MV-4-11 (cell line): ENCODE measurements around the gene TMCO1.
A peak's percentile ranks its signal among the peaks of the same experiment; 100 is the strongest.
"Not testable (repeated sequence)": the region's sequence is repeated elsewhere in the genome, so short reads cannot be mapped to it uniquely, and the experiment has no call there.

Experiments used
- DNase-seq: peaks from one replicate; lab custom pipeline; 2025; lab: John Stamatoyannopoulos, UW

The TMCO1 gene

DNA sequence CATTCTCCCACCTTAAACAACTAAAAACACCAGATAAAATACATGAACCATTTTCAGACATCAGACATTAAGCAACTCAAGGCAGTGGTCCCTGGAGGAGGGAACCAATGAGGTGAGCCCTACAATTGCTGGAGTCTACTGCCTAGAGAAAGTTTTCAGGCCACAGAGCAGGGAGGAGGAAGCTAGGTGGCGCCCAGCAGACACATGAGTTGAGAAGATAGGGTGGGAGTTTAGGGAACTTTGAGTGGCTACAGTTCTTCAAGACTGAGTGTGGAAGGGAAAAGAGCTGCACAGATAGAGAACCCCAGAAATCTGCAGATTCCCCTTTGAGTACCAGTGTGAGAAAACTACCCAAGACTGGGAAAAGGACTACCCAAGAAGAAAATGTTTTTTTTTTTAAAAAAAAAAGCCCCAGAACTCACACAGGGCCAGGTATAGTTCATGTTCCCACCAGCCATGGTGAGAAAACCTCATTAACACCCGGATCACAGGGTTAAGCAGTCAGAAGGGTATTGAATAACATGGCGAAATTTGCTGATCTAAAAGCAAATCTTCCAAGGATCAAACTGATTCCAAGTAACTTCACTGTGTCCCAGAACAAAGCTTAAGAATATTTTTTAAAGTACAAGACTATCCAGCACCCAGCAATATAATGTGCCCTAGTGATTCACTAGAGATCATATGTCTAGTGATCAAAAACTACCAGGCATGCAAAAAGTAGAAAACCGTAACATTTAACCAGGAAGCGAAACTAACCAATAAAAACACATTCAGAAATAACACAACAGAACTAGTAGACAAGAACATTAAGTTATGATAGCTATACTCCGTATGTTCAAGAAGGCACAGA, 82.3 kb downstream of the TMCO1 start:
- peak; percentile 64 for DNase-seq

DNA sequence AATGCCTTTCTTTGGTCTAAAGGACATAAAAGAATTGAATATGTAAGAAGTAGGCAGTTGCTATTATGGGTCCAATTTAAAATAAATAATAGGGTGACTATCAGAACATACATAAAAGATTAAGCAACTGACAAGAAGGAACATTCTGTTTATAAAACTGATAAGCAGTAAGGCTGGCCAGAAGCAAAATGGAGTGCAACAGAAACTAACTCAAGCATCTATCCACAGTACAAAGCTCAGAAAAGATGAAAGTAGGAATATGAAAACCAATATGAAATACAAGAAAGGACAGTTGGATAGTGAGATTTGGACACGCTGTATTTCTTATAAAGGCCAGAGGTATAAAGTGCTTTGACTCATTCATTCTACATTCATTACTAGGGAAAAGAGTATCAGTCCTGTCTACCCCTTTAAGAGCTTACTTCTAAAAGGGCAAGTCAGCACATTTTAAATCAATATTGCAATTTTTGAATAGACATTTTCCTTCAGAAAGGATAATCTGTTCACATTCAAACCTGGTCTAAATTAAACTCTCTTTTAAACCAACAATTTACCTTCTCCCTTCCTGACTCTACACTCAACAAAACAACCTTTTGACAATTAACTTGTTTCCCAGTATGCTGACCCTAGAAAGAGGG, 84.7 kb downstream of the TMCO1 start:
- no peak for DNase-seq

DNA sequence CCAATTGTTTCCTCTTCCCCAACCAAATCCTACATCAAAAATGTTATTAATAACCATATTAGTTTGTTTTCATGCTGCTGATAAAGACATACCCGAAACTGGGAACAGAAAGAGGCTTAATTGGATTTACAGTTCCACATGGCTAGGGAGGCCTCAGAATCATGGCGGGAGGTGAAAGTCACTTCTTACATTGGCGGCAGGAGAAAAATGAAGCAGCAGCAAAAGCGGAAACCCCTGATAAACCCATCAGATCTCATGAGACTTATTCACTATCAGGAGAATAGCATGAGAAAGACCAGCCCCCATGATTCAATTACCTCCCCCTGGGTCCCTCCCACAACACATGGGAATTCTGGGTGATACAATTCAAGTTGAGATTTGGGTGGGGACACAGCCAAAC, 87.9 kb downstream of the TMCO1 start:
- DNase-seq = not testable (repeated sequence)

DNA sequence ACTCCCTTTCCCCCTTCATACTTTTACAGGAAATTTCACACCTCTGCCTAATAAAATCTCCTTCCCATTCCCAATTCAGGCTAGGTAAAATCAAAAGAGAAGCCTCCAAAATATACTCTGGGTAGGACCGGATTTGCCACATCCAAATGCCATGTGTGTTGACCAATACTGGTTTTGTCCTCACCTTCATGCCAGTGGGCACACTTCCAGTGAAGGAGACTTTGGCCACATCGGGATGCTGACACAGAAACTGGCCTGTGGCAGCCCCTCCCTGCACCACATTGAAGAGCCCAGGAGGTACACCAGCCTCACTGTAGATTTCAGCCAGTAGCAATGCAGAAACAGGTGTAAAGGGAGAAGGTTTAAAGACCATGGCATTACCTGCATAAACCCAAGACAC, 88.4 kb downstream of the TMCO1 start:
- DNase-seq = no peak

DNA sequence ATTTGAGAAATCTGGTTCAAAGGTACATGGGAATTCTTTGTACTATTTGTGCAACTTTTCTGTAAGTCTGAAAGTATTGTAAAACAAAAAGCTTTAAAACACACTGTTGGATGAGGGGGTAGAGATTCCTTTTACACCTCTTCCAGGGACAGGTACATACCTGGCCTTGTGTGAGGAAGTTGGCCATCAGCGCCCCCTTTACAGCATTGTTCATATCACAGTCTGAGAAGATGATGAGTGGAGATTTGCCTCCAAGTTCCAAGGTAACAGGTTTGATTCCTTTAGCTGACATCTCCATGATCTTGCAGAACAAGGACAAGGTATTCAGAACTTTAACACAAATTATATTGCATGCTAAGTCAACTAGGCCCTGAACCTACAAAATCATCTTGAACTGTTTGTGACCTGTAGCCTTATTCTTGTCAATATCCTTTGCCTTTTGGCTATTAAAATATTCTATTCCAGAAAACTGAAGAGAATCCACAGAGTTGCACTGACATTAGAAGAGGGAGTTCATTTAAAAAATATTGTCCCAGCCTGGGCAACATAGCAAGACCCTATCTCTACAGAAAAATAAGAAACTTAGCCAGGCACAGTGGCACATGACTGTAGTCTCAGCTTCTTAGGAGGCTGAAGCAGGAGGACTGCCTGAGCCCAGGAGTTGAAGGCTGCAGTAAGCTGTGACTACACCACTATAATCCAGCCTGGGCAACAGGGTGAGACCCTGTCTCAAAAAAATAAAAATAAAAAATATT, 89.2 kb downstream of the TMCO1 start:
- no peak for DNase-seq

DNA sequence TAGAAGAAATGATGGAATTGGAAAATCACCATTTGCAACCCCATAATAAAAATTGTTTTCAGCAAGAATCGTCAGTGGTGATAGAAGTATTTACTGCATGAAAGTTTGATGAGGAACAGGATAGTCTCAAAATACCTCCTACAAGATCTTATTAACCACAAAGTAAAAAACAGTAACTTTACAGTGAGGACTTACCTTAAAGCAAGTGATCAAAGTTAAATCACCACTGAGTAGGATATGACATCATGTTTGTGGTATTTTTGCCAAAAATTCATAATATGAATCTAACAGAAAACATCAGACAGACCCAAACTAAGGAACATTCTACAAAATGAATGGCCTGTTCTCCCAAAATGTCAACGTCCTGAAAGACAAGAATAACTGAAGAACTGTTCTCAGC, 90.2 kb downstream of the TMCO1 start:
- DNase-seq = no peak
